NK-92 (cell line): ENCODE results near the gene CABLES1.
"Not testable (repeated sequence)": the region's sequence is repeated elsewhere in the genome, so short reads cannot be mapped to it uniquely, and the experiment has no call there.

ENCODE experiments used
- DNase-seq: peaks from one replicate; lab custom pipeline; 2025; ENCODE audit not compliant: unreplicated experiment; lab: John Stamatoyannopoulos, UW

Gene CABLES1

DNA sequence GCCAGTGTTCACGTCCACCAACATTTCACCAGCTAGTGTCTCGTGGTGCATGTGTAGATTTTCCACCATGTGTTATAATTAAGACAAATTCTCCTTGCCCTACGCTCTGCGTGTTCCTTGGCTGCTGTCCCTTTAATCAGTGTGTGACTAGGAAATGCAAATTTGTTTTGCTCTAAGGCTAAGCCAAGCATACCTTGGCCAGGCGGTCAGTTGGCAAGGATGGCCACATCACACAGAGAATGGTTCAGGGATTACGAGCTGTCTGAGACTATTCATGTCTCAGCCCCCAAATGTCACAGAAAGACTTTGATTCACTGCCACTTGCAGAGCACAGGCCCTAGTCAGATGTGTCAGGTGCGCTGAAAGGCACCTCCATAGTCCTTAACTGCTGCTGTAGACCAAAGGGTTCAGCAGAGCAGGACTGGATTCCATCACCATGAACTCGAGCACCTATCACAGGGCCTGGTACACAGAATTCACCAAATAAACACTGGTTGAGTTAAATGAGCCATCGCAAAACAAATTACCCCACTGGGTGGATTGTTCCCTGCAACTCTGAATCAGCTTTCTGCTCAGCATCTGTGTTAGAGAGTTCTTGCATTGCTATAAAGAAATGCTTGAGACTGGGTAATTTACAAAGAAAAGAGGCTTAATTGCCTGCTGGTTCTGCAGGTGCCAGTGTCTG is 128.4 kb downstream of the CABLES1 start:
- DNase-seq = no peak

DNA sequence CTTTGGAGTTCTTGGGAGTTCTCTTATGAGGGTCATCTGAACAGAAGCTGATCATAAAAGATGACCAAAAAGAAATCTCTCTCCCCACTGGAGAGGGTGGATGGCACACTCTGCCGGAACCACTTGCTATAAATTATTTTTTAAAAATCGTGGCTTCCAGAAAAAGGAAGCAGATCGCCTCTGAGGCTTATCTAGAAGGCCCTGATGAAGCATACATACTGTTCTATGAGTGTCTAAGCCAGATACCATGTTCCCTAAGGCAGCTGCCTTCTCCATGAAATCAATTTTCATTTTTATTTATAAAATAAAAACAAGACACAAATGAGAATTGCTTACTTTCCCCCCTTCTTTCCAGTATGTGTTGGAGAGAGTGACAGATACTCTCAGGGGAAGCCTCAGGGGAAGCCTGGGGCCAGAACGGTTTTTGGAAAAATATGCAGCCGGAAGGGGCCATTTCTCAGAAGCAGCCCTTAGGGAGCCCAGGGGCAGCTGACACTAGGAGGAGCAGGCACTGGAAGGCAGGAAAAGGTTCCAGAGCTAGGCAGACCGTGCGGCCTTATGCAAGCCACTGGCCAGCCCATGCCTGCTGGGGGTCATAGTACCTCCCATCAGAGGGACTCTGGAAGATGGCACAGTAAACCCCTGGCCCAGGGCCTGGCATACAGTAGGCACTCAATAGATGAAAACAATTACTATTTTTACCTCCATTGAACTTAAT is 130.6 kb downstream of the CABLES1 start:
- no peak for DNase-seq

DNA sequence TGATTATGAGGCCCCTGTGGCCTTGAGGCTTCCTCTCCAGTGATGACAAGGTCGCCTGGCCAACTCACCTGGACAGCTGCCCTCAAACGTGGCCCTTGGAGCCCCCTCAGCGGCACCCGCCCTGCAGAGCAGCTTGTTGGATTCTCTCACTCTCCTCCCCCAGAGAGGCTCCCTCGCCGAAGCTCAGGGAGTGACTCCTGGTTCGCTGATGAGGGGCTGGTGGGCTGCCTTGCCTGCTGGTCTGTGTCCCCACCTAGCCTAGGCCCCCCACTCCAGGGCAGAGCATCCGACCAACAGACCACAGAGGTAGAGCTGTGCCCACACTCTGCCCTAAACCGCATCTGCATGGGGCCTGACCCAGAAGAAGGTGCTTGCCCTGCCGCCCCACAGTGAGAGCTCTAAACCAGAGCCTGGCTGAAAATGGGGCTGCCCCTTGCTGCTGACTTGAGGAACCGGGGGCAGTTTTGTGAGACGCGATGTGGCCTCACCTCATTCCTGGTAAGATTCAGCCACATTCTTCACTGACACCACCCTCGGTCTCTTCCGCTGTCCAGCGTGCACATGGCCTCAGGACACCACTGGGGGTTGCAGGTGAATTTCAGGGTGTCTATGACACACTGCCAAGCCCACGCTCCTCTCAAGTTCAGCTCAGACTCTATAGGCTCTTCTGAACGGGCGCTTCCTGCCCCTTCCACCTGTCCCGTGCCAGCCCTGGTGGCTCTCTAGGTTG is 131.6 kb downstream of the CABLES1 start:
- DNase-seq = no peak

DNA sequence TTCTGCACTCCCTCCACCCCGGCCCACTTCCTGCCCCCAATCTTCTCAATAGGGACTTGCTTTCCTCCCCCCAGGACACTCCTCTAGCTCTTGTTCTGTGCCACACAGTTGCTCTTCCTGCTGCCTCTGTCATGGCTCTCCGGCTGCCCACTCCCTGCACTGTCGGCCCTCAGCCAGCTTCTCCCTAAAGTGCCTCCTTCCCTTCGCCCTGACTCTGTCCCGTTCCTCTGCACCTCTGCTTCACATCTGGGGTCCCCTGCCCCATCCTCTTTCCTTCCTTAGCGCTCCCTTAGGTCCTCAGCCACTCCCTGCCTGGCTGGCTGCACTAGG is 132.1 kb downstream of the CABLES1 start:
- DNase-seq = no peak

DNA sequence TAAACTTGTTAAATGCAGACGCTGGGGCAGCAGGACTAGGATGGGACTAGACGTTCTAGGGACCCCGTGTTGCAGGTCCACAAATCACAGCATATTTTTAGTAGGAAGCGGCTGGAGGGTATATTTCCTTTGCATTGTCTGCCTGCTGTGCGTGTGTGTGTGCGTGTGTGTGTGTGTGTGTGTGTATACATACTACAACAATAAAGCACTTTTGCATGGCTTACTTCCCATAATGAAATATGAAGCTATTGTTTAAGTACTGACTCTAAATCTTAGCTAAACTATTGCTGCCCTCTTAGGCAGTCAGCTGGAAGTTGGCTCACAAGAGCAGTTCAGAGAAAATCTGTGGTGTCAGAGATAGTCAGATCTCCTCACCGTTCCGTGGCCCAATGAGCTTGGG is 133.4 kb downstream of the CABLES1 start:
- DNase-seq = no peak

DNA sequence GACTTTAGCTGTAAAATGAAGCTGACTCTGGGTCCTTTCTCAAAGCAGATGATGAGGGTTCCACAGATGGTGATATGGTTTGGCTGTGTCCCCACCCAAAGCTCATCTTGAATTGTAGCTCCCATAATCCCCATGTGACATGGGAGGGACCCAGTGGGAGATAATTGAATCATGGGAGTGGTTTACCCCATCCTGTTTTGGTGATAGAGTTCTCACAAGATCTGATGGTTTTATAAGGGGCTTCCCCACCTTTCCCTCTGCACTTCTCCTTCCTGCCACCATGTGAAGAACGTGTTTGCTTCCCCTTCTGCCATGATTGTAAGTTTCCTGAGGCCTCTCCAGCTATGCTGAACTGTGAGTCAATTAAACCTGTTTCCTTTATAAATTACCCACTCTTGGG is 133.8 kb downstream of the CABLES1 start:
- not testable (repeated sequence) for DNase-seq

DNA sequence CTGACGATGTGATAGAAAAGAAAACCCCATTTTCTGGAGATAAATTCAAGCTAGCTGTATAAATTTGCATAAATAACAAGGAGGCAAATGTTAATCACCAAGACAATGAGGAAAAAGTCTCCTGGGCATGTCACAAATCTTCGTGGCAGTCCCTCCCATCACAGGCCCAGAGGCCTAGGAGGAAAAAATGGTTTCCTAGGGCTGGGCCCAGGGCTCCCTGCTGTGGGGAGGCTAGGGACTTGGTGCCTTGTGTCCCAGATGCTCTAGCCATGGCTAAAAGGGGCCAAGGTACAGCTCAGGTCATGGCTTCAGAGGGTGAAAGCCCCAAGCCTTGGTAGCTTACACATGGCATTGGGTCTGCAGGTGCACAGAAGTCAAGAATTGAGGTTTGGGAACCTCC is 134.6 kb downstream of the CABLES1 start:
- DNase-seq = no peak

DNA sequence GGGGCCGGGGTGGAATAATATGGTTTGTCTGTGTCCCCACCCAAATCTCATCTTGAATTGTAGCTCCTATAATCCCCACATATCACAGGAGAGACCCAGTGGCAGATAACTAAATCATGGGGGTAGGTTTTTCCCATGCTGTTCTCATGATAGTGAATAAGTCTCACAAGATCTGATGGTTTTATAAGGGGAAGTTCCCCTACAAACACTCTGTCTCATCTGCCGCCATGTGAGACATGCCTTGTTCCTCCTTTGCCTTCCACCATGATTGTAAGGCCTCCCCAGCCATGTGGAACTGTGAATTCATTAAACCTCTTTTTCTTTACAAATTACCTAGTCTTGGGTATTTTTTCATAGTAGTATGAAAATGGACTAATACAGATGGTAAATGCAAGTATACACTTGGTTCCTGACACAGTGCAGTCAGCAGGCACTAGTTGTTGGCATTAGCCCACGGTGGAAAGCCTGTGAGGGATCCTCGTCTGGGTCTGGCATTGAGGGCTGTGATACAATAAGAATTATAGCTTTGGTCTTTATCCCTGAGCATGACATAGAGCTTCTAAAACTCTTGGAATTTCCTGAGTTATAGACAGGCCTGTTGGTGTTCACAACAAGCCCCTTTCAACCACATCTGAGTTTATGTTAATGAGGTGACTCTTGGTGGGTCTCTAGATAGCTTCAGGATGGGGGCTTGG is 135.8 kb downstream of the CABLES1 start:
- DNase-seq = no peak

DNA sequence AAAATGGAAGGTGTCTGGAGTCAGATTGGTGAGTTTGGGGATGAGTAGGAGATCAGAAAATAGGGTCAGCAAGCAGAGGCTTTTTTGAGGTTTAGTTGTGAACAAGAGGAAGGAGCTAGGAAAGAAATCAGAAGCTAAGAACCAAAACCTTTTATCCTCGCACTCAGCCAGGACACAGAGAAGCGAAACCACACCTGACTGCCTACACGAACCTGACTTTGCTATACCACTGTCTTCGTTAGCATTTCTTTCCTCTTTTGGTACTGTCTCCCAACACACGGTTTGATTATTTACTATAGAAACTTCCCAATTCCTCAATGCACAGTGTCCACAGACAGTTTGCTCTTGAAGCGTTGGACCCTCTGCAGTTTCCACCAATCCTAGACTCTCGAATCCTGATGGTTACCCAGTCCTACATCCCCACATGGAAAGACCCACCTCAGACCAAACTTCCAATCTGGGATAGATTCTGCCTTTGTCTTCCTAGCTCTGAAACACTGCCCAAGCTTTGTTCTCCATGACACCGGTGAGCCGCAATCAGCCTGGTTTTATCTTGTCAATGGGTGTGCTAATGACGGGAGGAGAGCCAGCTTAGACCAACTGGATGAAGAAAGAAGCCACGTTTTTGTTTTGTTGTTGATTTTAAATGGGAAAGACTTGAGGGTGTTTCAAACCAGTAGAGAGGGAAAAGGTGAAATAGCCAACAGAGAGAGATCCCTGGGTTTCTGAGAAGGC is 137.4 kb downstream of the CABLES1 start:
- no peak for DNase-seq

DNA sequence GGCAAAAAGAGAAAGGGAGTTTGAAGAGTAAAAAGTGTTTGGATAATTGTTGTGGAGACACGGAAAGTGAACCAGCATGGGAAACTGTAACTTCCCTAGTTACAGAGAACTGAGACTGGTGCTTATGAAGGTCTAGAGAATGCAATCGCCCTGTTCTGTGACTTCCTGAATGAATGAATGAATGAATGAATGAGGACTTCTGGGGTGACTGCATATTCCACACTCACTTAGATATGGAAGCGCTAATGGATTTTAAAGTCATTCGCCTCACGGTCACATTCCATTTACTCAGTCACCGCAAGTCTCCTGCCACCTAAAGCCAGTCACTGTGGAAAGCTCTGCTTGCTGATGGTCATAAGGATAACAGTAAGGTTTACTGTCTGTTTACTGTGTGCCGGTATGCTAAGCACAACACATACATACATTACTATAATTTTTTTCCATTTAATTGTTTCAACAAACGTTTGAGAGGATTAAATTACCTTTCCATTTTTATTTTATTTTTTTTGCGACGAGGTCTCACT is 138.2 kb downstream of the CABLES1 start:
- DNase-seq = no peak

DNA sequence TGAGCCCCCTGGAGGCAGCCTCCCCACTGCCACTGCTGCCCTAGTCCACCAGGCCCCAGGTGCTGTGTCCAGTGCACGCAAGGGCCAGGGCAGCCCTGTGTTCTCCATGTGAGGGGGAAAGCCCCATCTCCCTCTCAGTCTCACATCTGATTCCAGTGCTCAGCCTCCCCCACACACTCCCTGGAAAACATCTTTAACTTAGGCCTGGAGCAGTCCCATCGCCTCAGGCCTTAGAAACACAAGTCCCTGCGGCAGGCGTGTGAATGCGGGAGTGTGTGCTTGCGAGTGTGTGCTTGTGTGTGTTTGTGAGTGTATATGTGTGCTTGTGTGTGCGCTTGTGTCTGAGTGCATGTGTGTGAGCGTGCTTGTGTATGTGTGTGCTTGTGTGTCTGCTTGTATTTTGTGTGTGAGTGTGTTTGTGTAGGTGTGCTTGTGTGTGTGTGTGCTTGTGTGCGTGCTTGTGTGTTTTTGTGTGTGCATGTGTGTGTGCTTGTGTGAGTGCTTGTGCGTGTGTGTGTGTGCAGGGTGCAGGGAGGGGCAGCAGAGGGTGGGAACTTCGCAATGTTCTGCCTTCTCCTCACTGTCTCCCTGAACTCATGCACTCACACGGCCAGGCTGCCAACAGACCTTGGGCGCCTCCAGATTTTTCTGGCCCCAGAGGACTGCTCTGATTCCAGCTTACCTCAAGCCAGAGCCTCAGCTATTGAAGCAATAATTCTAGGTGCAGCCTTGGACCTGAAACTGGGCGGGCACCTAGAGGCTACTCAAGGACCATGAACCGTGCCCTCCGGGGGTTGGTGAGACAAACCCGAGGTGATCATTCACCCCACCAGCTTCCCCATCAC is 139.6 kb downstream of the CABLES1 start:
- no peak for DNase-seq

DNA sequence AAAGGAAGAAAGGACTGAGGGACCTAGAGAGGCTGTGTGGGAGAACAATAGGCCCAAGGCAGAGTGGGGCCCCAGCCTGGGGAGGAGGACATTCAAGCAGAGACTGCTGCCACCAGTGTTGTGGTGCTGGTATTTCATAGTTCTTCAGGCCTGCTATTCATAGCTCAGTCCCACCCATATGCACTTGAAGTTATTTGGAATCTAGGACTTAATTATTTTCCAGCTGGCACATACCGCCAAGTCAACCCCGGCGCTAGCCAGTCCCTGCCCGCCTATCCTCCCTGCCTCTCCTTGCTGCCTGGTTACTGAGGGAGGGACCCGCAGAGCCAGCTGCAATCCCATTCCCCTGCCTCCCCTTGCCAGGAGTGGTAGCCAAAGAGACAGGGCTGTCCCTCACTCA is 141.2 kb downstream of the CABLES1 start:
- DNase-seq = no peak

DNA sequence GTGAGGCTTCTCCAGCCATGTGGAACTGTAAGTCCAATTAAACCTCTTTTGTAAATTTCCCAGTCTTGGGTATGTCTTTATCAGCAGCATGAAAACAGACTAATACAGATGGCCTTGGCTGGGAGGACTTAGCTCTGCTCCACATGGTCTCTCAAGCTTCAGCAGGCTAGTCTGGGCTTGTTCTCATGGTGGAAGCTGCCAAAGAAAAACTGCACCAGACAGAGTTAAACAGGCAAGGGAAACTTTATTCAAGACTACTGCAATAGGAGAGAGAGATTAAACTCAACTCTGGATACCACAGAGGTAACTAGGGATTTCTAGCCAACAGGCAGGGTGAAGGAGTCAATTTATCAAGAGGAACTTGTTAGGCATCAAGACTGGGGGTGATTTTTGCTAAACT is 142.1 kb downstream of the CABLES1 start:
- no peak for DNase-seq

DNA sequence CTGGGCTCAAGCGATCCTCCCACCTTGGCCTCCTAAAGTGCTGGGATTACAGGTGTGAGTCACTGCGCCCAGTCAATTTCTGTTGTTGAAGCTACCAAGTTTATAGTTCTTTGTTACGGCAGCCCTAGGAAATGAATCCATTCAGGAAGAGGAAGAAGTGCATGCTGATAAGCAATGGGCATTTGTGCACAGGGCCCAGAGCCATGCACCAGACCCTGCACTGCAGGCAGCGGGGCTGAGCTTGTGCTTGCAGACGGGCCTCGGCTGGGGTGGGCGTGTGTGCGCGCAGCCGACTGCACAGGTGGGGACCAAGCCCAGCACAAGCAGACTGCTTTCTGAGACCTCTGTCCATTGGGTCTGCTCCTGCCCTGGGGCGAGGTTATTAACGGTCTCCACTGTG is 144.6 kb downstream of the CABLES1 start:
- DNase-seq = no peak

DNA sequence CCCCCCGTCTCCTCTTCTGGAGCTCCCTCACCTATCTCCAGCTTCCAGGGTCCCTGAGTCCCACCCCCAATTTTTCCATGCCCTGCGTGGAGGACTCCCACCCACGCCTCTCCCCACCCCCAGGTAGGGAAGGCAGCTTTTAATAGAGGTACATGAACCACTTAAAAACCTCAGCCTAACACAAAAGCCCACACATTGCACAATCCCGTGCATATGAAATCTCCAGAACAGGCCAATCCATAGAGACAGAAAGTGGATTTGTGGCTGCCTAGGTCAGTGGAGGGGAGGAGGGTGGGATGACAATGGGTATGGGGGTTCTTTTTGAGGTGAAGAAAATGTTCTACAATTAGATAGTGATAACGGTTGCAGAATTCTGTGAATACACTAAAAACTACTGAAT is 145.6 kb downstream of the CABLES1 start:
- DNase-seq = no peak

DNA sequence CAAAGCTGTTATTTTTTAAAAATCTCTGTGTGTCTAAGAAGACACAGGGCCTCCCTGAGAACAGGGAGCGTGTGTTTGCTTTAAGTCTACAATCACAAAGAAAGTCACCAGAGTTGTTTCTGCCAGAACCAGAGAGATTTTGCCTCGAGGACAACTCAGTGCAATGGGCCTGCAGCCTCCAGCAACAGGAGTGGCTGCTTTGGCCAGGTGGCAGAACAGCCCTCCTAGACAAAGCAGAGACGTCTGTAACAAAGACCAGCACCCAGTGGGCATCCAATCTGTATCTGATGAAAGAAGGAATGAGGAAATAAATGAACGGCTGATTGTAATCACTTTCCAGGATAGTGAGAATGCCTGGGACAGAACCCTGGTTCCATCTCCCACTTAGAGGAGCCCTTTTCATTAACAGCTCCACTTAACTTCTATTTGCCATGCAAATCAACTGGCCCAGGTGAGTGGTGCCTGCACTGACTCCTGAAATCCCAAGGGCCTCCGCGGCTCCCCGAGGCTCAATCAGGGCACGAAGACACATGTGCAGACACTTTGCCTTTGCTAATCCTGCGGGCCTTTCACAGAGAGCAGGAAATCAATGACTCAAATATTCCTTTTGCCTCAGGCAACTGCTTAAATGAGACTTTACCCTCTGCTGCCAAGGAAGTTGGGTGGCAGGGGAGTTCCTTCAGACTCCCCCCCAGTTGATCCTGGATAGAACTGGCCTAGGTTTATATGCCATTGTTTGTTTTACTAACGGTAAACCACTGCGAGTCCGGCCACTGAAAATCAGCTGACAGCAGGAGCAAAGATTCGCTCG is 146.5 kb downstream of the CABLES1 start:
- no peak for DNase-seq

DNA sequence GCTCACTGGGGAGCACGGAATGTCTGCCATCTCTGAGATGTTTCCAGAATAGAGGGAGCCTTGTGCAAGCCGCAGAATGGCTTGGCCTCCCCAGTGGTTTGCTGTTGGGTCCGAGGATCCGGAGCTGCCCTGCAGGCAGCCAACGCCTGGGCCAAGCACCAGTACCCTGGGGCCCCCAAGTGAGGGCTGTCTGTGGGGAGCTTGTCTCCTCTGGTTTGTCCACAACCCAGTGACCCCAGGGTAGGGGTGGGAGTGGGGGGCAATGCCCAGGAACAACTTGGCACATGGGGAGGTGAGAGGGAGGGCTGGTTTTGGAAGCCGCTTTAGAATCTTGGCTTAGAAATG is 147.1 kb downstream of the CABLES1 start:
- DNase-seq = no peak

DNA sequence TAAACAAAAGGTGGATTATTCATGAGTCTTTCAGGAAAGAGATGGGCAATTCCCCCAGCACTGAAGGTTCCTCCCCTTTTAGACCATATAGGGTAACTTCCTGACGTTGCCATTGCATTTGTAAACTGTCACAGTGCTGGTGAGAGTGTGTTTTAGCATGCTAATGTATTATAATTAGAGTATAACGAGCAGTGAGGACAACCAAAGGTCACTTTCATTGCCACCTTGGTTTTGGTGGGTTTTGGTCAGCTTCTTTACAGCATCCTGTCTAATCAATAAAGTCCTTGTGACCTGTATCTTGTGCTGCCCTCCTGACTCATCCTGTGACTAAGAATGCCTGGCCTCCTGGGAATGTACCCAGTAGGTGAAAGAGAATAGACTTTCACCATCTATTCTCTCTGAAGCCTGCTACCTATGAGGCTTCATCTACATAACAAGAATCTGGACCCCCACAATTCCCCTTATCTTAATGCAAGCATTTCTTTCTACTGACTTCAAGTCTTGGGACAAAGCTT is 148.7 kb downstream of the CABLES1 start:
- DNase-seq = no peak

DNA sequence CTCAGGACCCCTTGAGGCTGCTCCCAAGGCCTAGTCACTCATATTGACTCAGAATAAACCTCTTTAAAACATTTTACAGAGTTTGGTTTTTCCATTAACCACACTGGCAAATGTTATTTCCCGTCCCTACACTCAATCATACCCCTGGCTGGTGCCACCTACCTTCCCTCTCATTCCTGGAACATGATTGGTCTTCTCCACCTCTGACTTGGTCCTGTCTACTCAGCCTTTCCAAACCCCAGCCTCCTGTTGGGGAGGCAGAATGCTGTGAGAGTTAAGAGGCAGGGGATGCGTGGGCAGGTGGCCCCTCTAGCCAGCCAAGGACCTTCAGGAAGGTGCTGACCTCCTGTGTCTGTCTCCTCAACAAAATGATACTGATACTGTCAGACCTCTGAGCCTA is 149.3 kb downstream of the CABLES1 start:
- no peak for DNase-seq
